SJSA1 (cell line): Measurements from ENCODE around the gene TSC2. TPM values are rescaled to one million over a fixed set of nuclear protein-coding genes. Genes with fewer than 3 reads are reported as not detected.
"Not testable (repeated sequence)": the region's sequence is repeated elsewhere in the genome, so short reads cannot be mapped to it uniquely, and the experiment has no call there.

Experiments
- DNase-seq, 2 experiments: peaks; one replicate each; pipeline ENCODE4 v3.0.0-alpha.2; 2015 to 2020; ENCODE audit warnings: low spot score in 2 of 2, low read depth in 1 of 2
- H3K27ac ChIP-seq: fragments of 250-450 bp; sonication (Bioruptor Pico); 2 replicates; pipeline ENCODE4 v1.5.1; 2020; ENCODE audit warnings: mild to moderate bottlenecking, moderate library complexity
- H3K27me3 ChIP-seq: fragments of 250-450 bp; sonication (Bioruptor Pico); replicated peaks from 2 replicates; pipeline ENCODE4 v1.5.1; 2020; ENCODE audit warnings: mild to moderate bottlenecking, moderate library complexity
- H3K36me3 ChIP-seq: fragments of 250-450 bp; sonication (Bioruptor Pico); 2 replicates; pipeline ENCODE4 v1.5.1; 2020; ENCODE audit warnings: mild to moderate bottlenecking
- H3K4me1 ChIP-seq: fragments of 250-450 bp; sonication (Bioruptor Pico); replicated peaks from 2 replicates; pipeline ENCODE4 v1.6.1; 2021; ENCODE audit warnings: mild to moderate bottlenecking
- H3K4me3 ChIP-seq: fragments of 250-450 bp; sonication (Bioruptor Pico); 2 replicates; pipeline ENCODE4 v1.5.1; 2020; ENCODE audit warnings: mild to moderate bottlenecking
- H3K9me3 ChIP-seq: fragments of 250-450 bp; sonication (Bioruptor Pico); replicated peaks from 2 replicates; pipeline ENCODE4 v1.5.1; 2020; ENCODE audit warnings: mild to moderate bottlenecking
- total RNA-seq: library from RNA; depleted of rRNA; stranded (reverse); fragments of >200 nt; shearing (Covaris generic); gene quantifications from 2 replicates; pipeline ENCODE4 v1.2.3, GENCODE V29; 2014; rRNA removed

TSC2 gene
- total RNA-seq, 1 experiment from 2014 or later = 36.9 TPM

DNA sequence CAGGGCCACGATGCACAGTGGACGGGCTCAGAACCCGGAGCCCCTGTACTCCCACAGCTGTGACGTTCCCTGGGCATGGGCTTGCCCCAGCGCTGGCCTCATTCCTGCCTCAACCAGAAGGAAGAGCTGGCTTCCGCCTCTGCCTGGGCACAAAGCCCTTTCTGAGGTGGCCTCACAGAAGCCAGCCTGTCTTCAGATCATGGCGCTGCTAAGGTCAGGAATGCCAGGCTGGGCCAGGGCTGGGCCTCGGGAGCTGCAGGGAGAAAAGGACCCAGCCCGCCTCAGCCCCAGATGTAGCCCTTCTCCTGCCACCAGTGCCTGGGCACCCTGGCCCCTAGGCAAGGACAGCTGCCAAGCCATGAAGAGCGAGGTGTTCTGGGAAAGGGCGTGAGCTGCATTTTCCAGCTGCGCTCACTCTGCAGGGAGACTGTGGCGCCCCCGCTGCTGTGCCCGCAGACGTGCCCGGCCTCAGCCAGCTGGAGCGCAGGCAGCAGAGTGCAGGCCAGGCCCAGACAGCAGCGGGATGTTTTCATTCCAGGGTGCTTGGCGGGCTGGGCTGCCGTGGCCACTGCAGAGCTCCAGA is 78.5 kb downstream of the TSC2 start:
- peaks cover 36% of the 10 kb centered on the region for H3K4me1 ChIP-seq
- DNase-seq, H3K4me3 ChIP-seq, H3K9me3 ChIP-seq, H3K36me3 ChIP-seq, H3K27me3 ChIP-seq, H3K27ac ChIP-seq: not testable (repeated sequence)

DNA sequence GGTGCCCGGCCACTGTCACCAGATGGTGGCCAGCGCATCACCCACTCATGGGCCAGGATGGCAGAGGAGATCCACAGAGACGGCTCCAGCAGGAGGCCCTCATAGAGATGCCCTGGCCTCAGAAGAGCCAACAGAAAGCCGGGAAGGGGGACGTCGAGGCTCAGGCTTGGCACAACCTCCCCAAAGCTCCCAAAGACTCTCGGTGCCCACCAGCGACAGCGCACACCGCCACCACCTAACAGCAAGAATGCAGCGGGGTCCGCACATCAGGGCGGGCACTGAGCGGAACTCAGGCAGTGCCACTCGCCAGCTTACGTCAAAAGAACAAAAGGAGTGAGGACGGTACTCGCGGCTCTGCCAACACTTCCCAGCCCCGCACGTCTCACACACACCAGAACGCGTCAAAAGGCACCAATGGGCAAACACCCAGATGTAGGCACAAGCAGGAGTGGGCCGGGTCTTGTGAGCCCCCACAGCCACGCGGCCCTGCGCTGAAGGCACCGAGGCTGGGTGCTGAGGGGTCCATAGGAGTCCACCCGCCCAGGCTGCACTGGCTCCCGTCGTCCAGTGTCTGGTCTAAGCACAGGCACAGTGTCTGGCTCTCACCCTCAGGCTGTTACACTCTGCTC is 79.3 kb downstream of the TSC2 start:
- H3K4me3 ChIP-seq = not testable (repeated sequence)

DNA sequence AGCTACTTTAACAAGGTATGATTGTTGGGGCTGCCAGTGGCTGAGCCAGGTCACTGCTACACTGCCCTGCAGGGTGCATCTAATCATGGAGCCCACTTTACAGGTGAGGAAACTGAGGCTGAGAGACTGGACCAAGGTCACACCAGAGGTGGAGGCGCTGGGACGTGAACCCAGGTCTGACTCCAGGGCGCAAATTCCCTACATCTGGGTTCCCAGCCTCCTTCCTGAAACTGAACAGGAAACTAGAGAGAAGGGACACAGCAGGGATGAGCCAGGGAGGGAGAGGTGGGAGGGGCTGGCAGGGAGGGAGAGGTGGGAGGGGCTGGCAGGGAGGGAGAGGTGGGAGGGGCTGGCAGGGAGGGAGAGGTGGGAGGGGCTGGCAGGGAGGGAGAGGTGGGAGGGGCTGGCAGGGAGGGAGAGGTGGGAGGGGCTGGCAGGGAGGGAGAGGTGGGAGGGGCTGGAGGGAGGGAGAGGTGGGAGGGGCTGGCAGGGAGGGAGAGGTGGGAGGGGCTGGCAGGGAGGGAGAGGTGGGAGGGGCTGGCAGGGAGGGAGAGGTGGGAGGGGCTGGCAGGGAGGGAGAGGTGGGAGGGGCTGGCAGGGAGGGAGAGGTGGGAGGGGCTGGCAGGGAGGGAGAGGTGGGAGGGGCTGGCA is 80.0 kb downstream of the TSC2 start:
- DNase-seq, H3K36me3 ChIP-seq, H3K4me3 ChIP-seq, H3K27me3 ChIP-seq, H3K9me3 ChIP-seq, H3K27ac ChIP-seq: not testable (repeated sequence)
- peaks cover 36% of the 10 kb centered on the region for H3K4me1 ChIP-seq

More for the DNA sequence above, 79.3 kb downstream of the TSC2 start:
- H3K36me3 ChIP-seq, H3K27me3 ChIP-seq, H3K9me3 ChIP-seq, H3K27ac ChIP-seq, DNase-seq: not testable (repeated sequence)
- peaks cover 36% of the 10 kb centered on the region for H3K4me1 ChIP-seq

DNA sequence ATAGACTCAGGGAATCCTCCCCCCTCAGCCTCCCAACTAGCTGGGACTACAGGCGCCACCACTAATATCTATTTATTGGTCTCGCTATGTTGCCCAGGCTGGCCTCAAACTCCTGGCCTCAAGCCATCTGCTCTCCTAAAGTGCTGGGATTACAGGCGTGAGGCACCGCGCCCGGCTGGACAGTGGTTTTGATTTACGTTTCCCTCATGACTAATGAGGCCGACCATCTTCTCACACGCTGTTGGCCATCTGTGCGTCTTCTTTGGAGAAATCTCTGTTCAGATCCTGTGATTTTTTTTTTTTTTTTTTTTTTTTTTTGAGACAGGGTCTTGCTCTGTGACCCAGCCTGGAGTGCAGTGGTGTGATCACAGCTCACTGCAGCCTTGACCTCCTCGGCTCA is 81.5 kb downstream of the TSC2 start:
- H3K36me3 ChIP-seq, H3K4me3 ChIP-seq, DNase-seq, H3K27me3 ChIP-seq, H3K27ac ChIP-seq, H3K9me3 ChIP-seq: not testable (repeated sequence)
- peaks cover 31% of the 10 kb centered on the region for H3K4me1 ChIP-seq

DNA sequence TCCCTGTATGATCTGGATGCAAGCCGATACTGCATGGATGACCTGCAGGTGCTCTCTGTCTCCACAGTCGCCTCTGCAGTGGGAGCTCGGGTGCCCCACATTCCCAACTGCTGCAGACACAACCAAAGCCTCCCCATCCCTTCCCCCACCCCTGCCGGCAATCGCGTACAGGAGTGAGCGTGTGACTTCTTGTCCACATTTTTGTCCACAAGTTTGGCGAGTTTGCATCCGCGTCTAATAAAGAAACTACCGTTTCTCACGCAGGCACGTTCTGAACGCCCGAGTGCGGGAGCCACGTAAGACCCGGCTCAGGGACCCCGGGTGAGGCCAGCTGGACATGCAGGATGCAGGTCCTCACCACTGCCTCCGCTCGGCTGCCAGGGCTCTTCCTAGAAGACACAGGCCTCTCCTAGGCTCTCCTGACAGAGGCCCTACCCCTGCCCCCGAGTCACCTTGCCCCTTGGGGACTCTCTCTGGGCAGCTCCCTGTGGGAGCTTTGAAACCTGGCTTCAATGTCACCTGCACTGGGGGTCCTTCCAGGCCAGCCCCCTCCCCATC is 82.2 kb downstream of the TSC2 start:
- DNase-seq, H3K27ac ChIP-seq, H3K4me3 ChIP-seq, H3K9me3 ChIP-seq, H3K27me3 ChIP-seq, H3K36me3 ChIP-seq: not testable (repeated sequence)
- peaks cover 24% of the 10 kb centered on the region for H3K4me1 ChIP-seq

DNA sequence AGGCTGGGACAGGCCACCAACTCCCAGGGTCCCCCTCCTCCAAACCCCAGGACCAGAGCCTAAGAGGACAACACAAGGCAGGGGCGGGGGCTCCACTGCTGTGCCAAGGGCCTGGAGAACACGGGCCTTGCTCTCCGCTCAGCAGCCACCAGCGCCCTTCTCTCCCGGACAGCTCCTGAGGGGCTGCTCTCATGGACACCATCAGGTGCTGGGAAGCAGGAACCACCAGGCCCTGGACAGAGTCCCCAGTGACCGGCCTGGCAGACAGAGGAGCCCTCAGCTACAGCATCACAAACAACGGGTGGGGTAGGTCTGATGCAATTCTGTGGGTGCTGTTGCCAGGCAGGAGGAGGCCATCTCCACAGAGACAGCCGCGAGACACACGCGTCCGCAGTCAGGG is 86.0 kb downstream of the TSC2 start:
- not testable (repeated sequence) for H3K27me3 ChIP-seq, H3K4me1 ChIP-seq, H3K36me3 ChIP-seq, H3K9me3 ChIP-seq, DNase-seq, H3K27ac ChIP-seq, H3K4me3 ChIP-seq

DNA sequence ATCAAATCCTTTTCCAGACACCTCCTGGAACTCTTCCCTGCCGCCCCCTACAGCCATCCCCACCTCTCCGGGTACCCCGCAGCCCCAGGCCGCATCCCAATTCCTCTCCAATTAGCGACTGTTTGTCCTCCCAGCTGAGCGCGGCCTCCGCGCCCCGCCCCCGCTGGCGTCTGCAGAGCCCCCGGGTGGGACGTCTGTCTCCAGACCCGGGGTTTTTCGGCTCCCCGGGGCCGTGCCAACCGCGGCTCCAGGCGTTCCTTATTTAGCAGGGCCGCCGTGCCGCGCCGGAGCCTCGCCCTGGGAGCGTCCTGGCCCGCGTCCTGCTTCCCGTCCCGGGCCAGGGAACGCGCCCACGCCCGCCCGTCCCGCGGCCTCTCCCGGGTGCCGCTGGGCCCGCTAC is 87.3 kb downstream of the TSC2 start:
- DNase-seq, H3K4me1 ChIP-seq, H3K36me3 ChIP-seq, H3K27ac ChIP-seq, H3K27me3 ChIP-seq, H3K9me3 ChIP-seq: not testable (repeated sequence)
- H3K4me3 ChIP-seq = peak overlapping the region; percentile 46

DNA sequence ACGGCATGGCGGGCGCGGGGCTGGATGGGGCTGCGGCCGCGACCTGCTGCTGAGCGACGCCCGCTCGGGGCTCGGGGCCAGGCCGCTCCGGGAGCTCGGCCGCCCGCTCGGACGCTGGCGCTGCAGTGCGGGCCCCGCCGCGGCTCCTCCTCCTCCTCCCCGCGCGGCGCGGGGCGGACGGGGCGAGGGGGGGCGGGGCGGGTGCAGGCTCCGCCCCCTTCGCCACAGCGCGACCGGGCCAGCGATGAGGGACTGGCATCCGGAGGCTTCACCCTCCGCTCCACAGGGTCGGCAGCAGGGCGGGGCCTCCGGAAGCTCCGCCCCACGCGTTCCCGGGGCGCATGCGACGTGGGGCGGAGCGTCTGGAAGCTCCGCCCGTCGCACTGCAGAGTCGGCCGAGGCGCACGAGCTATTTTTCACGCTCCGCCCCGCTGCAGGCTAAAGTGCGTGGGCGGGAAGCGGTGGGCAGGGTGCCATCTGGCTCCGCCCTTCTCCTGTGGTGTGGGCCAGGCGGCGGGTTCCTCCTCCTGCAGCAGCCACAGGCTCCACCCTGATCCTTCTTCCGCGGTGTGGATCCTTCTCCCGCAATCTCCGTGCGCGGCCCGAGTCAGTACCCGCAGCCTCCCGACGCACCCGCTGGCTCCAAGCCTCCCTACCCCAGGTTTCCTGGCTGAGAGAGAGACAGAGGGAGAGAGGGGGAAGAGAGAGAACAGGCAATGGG is 88.1 kb downstream of the TSC2 start, which contains the start of gene PKD1:
PKD1 (minus strand) TSS at position 129 of the 721 bp plus-strand sequence. CDS start 209 bp downstream, outside the sequence.
- not testable (repeated sequence) for H3K36me3 ChIP-seq, H3K27me3 ChIP-seq, H3K9me3 ChIP-seq, H3K4me1 ChIP-seq, H3K27ac ChIP-seq
- DNase-seq = peak; percentile 96 to 97
- peak within 1 kb of the TSS; percentile 46 for H3K4me3 ChIP-seq

Other genes with a start within 250 kb of the TSC2 start
- 22.2 and 65.3 TPM in 2 replicates for gene HAGH, start 221.2 kb upstream of the TSC2 start, total RNA-seq
- gene FAHD1, start 220.8 kb upstream of the TSC2 start, total RNA-seq = 38.8 and 90.3 TPM in 2 replicates
- gene MEIOB, start 175.8 kb upstream of the TSC2 start, total RNA-seq = not detected in 2 replicates
- not detected in 2 replicates for gene HS3ST6, start 129.6 kb upstream of the TSC2 start, total RNA-seq
- 13.9 and 21.3 TPM in 2 replicates for gene MSRB1, start 104.8 kb upstream of the TSC2 start, total RNA-seq
- not detected in 2 replicates for gene RPL3L, start 93.3 kb upstream of the TSC2 start, total RNA-seq
- gene NDUFB10, start 88.4 kb upstream of the TSC2 start, total RNA-seq = 273 and 292 TPM in 2 replicates
- gene RPS2, start 83.2 kb upstream of the TSC2 start, total RNA-seq = 2,199 and 2,611 TPM in 2 replicates
- not detected in 2 replicates for gene RNF151, start 81.1 kb upstream of the TSC2 start, total RNA-seq
- 68.0 and 156 TPM in 2 replicates for gene TBL3, start 75.9 kb upstream of the TSC2 start, total RNA-seq
- gene NOXO1, start 66.5 kb upstream of the TSC2 start, total RNA-seq = 0.16 TPM in 1 of 2 replicates, not detected in the other
- 26.9 and 31.8 TPM in 2 replicates for gene GFER, start 63.8 kb upstream of the TSC2 start, total RNA-seq
- gene SYNGR3, start 58.0 kb upstream of the TSC2 start, total RNA-seq = 1.8 and 7.3 TPM in 2 replicates
- gene ZNF598, start 38.2 kb upstream of the TSC2 start, total RNA-seq = 13.5 and 20.4 TPM in 2 replicates
- gene NPW, start 28.2 kb upstream of the TSC2 start, total RNA-seq = not detected in 2 replicates
- 50.2 and 57.3 TPM in 2 replicates for gene NHERF2, start 21.1 kb upstream of the TSC2 start, total RNA-seq
- gene NTHL1, start 151 bp upstream of the TSC2 start, total RNA-seq = 33.9 and 59.3 TPM in 2 replicates
- 60.4 and 97.9 TPM in 2 replicates for gene PKD1, start 87.9 kb downstream of the TSC2 start, total RNA-seq
- gene RAB26, start 100.6 kb downstream of the TSC2 start, total RNA-seq = 0.16 TPM in 1 of 2 replicates, not detected in the other
- gene TRAF7, start 107.8 kb downstream of the TSC2 start, total RNA-seq = 26.4 and 39.5 TPM in 2 replicates
- not detected in 2 replicates for gene CASKIN1, start 148.6 kb downstream of the TSC2 start, total RNA-seq
- gene MLST8, start 157.5 kb downstream of the TSC2 start, total RNA-seq = 25.3 and 34.1 TPM in 2 replicates
- gene BRICD5, start 162.9 kb downstream of the TSC2 start, total RNA-seq = 0.88 and 4.6 TPM in 2 replicates
- 37.8 and 47.1 TPM in 2 replicates for gene PGP, start 166.9 kb downstream of the TSC2 start, total RNA-seq
- 44.7 and 47.6 TPM in 2 replicates for gene E4F1, start 175.6 kb downstream of the TSC2 start, total RNA-seq
- 1.4 TPM in 2 replicates for gene DNASE1L2, start 188.5 kb downstream of the TSC2 start, total RNA-seq
- 80.2 and 93.3 TPM in 2 replicates for gene ECI1, start 203.6 kb downstream of the TSC2 start, total RNA-seq
- 122 and 164 TPM in 2 replicates for gene RNPS1, start 220.1 kb downstream of the TSC2 start, total RNA-seq